ENCODE measurements around the gene ANKRD45.

- no peak for TF ChIP-seq CTCF (conservative IDR thresholded peaks at IDR 0.05 in 1 of 2, IDR thresholded peaks at IDR 0.05 in 1 of 2; ENCODE audit: extremely low read depth in 1 of 2, insufficient read depth in 1 of 2, low read depth in 1 of 2, low read length in 2 of 2)
- no peak for TF ChIP-seq EZH2 (IDR thresholded peaks at IDR 0.05; ENCODE audit: borderline replicate concordance, low read length)
Measured at GRCh38 chr1:173581383-173582079, 88.1 kb downstream of the ANKRD45 start.

Data from mammary epithelial cell (primary cell).